GM12864 (cell line): ENCODE results near the gene KRT4.

ENCODE experiments used
- DNase-seq: peaks from one replicate; pipeline ENCODE4 v3.0.0-alpha.2; 2011; ENCODE audit warnings: low read depth
- H3K4me3 ChIP-seq: 2 replicates; pipeline ENCODE4 v1.5.1; 2011; ENCODE audit warnings: mild to moderate bottlenecking, low read depth, low read length, control low read depth
- CTCF ChIP-seq: IDR thresholded peaks from 2 replicates; pipeline ENCODE4 v1.5.1; 2011; ENCODE audit warnings: low read depth, mild to moderate bottlenecking, moderate library complexity, low read length, control low read depth, inconsistent platforms; ENCODE audit errors: missing control alignments

Gene KRT4

GRCh38 chr12:52784909-52785308 is 29.0 kb downstream of the KRT4 start:
- DNase-seq = no peak
- no peak for TF ChIP-seq CTCF
- no peak overlapping the region for H3K4me3 ChIP-seq

- DNase-seq = no peak
- TF ChIP-seq CTCF = no peak
- no peak overlapping the region for H3K4me3 ChIP-seq
Observed at GRCh38 chr12:52783563-52784316, 30.2 kb downstream of the KRT4 start.

- DNase-seq = no peak
- H3K4me3 ChIP-seq = no peak overlapping the region
- no peak for TF ChIP-seq CTCF
Observed at GRCh38 chr12:52782502-52782901, 31.4 kb downstream of the KRT4 start.

GRCh38 chr12:52781399-52782082 is 32.4 kb downstream of the KRT4 start:
- TF ChIP-seq CTCF = no peak
- no peak for DNase-seq
- H3K4me3 ChIP-seq = no peak overlapping the region

- DNase-seq = no peak
- no peak for TF ChIP-seq CTCF
Observed at GRCh38 chr12:52779914-52780313, 34.0 kb downstream of the KRT4 start.

GRCh38 chr12:52778833-52779232 is 35.1 kb downstream of the KRT4 start:
- no peak overlapping the region for H3K4me3 ChIP-seq
- DNase-seq = no peak
- no peak for TF ChIP-seq CTCF

More at GRCh38 chr12:52779914-52780313, 34.0 kb downstream of the KRT4 start:
- no peak overlapping the region for H3K4me3 ChIP-seq
